ENCODE measurements around the gene ARL15.

ARL15 gene

DNA sequence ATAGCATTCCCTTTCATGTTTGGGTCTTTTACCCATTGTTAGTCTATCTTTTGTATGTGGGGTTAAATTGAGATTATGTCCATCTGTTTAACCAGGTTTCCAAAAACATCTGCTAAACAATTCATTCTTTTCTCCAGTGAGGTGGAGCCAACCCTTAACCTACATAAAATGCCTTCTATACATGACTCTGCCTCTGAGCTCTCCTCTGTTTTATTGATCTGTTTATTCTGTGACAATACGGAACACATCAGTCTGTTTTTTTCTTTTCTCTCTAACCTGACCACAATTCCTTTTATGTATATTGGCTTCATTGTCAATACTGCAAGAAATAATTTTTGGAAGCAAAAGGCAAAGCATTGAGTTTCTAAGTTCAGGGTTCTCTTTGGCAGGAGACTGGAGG is 9.9 kb upstream of the ARL15 start:
- H3K27ac ChIP-seq = no peak overlapping the region
- no peak overlapping the region for H3K4me3 ChIP-seq (ENCODE audit: low read depth in 1 of 2, low read length in 1 of 2)
- peaks cover 34% of the 10 kb centered on the region for H3K27me3 ChIP-seq
- H3K4me1 ChIP-seq (ENCODE audit: control insufficient read depth in 1 of 2, insufficient read depth in 1 of 2, low read depth in 1 of 2, low read length in 1 of 2) = no peaks in the 10 kb centered on the region
- TF ChIP-seq, protein P1, sequence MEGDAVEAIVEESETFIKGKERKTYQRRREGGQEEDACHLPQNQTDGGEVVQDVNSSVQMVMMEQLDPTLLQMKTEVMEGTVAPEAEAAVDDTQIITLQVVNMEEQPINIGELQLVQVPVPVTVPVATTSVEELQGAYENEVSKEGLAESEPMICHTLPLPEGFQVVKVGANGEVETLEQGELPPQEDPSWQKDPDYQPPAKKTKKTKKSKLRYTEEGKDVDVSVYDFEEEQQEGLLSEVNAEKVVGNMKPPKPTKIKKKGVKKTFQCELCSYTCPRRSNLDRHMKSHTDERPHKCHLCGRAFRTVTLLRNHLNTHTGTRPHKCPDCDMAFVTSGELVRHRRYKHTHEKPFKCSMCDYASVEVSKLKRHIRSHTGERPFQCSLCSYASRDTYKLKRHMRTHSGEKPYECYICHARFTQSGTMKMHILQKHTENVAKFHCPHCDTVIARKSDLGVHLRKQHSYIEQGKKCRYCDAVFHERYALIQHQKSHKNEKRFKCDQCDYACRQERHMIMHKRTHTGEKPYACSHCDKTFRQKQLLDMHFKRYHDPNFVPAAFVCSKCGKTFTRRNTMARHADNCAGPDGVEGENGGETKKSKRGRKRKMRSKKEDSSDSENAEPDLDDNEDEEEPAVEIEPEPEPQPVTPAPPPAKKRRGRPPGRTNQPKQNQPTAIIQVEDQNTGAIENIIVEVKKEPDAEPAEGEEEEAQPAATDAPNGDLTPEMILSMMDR (IDR thresholded peaks at IDR 0.05) = no peak
- no peaks in the 10 kb centered on the region for H3K36me3 ChIP-seq
- H3K9me3 ChIP-seq = no peaks in the 10 kb centered on the region

DNA sequence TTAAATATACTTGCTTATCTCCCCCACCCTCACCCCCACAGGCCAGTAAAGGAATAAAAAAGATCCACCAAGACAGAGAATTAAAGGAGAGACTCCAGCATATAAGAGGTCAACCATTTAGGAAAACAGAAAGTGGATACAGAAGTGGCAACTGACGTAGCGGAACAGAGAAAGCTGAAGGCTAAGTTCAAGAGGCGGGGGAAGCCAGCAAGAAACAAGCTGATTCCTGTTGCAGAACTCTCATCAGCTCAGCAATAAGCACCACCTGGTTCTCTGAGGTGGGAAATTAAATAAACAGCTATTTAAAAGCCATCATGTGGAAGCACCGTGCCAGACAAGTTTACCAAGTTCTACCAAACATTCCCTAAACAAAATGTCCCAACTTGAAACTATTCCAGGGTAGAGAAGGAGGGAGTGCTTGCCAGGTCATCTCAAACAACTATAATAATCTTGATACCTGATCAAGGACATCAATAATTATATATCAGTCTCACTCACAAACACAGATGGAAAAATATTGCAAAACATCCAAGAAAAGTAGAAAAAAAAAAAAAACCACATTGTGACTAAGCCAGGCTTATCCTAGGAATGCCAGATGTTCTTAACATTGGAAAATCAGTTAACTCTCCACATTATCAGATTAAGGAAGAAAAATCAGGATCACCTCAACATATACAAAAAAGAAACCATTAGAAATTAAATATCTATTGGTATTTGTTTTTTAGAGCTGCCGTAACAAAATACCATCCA is 7.3 kb upstream of the ARL15 start:
- TF ChIP-seq, protein P1 (IDR thresholded peaks at IDR 0.05) = no peak
- Histone ChIP-seq H3K9me3 (no peaks in the 10 kb centered on the region), H3K36me3 (no peaks in the 10 kb centered on the region), H3K4me3 (ENCODE audit: low read depth in 1 of 2, low read length in 1 of 2) (no peak overlapping the region), H3K27ac (no peak overlapping the region), H3K4me1 (ENCODE audit: control insufficient read depth in 1 of 2, insufficient read depth in 1 of 2, low read depth in 1 of 2, low read length in 1 of 2) (no peaks in the 10 kb centered on the region), H3K27me3 (peaks cover 43% of the 10 kb centered on the region)

DNA sequence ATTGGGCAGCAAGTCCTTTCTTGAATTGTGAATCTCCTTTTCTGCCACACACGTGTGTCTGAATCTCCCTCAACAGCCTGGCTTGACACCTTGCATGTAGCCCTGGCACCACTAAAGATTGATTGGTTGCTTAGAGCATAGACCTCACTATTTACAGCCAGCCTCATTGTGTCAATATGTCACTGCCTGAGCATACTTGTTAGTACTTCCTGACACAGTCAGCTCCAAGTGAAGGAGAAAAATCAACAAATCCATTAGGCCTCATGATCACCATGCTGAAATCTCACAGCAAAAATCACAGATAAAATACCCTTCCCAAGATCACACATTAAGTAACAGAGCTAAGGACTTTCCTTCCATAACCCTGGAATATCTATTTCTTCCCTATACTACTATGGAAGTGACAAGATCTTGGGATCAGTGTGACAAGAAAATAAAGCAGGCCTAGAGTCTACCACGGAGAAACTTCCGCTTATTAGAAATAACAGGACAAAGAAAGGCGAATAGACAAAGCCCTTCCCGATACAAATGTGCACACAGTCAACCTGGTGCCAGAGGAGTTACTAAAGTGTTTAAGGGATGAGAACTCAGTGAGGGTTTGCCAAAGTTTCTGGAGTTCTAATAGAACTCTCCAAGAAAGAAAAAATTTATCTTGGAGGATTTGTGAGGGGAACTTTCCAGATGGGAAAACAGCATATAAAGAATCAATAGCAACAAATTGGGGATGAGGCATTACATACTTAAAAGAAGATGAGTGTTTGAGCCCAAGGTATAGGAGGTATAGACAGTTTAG is 5.6 kb upstream of the ARL15 start:
- TF ChIP-seq, protein P1 (IDR thresholded peaks at IDR 0.05) = no peak
- Histone ChIP-seq H3K36me3 (no peaks in the 10 kb centered on the region), H3K4me1 (ENCODE audit: control insufficient read depth in 1 of 2, insufficient read depth in 1 of 2, low read depth in 1 of 2, low read length in 1 of 2) (peaks cover 12 to 13% of the 10 kb centered on the region in 2 experiments), H3K9me3 (no peaks in the 10 kb centered on the region), H3K27me3 (peaks cover 44% of the 10 kb centered on the region), H3K4me3 (ENCODE audit: low read depth in 1 of 2, low read length in 1 of 2) (no peak overlapping the region), H3K27ac (no peak overlapping the region)

DNA sequence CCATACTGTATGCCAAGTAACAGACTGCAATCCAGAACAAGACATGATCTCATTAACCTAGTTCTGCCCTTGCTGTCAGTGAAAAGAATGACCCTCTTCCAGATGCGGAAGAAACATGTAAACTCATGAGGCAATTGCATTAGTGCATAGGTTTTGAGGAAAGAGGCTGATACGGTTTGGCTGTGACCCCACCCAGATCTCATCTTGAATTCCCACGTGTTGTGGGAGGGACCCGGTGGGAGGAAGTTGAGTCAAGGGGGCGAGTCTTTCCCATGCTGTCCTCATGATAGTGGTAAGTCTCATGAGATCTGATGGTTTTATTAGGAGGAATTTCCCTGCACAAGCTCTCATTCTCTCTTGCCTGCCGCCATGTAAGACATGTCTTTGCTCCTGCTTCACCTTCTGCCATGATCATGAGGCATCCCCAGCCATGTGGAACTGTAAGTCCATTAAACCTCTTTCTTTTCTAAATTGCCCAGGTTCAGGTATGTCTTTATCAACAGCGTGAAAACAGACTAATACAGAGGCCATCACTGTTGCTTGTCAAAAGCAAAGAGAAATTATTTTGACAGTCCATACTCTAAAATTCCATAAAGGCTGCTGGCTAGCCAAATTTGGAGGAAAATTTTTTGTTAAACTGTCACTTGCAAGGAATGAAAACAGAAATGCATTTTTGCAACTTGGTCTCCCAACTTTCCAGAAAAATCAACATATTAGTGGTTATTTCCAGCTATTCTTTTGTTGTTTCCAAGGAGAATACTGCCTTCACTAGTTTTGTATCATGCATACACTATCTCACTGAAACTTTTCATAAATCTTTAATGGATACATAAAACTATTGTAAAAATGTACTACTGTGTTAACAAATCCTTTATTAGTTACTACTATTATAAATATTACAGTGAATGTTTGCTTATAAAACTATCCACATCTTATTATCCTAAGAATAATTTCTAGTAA is 3.2 kb upstream of the ARL15 start:
- H3K36me3 ChIP-seq = no peaks in the 10 kb centered on the region

DNA sequence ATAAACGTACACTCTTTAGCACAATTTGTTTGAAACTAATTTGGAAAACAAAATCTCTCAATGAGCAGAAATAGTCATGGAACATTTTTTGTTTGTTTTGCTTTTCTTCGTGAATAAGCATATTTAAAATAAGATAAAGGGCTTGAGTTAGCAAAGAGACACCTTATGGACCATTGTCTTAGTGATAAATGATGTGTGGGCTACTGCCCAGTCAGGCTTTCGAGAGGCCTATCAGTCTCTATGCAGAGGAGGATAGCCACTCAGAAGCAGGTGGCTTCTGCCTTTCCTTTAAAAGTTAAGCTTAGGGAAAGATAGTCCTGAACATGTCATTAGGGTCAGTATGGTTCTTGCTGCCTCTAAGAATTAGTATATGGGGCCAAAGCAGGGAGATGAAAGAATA is 2.1 kb upstream of the ARL15 start:
- H3K4me1 ChIP-seq (ENCODE audit: control insufficient read depth in 1 of 2, insufficient read depth in 1 of 2, low read depth in 1 of 2, low read length in 1 of 2) = peaks cover 23 to 24% of the 10 kb centered on the region in 2 experiments
- no peak overlapping the region for H3K27ac ChIP-seq
- no peak overlapping the region for H3K4me3 ChIP-seq (ENCODE audit: low read depth in 1 of 2, low read length in 1 of 2)
- H3K36me3 ChIP-seq = no peaks in the 10 kb centered on the region
- no peaks in the 10 kb centered on the region for H3K9me3 ChIP-seq
- peaks cover 25% of the 10 kb centered on the region for H3K27me3 ChIP-seq
- TF ChIP-seq, protein P1 (IDR thresholded peaks at IDR 0.05) = no peak

More for the DNA sequence above, 3.2 kb upstream of the ARL15 start:
- Histone ChIP-seq H3K4me1 (ENCODE audit: control insufficient read depth in 1 of 2, insufficient read depth in 1 of 2, low read depth in 1 of 2, low read length in 1 of 2) (peaks cover 23 to 24% of the 10 kb centered on the region in 2 experiments), H3K4me3 (ENCODE audit: low read depth in 1 of 2, low read length in 1 of 2) (no peak overlapping the region), H3K27ac (no peak overlapping the region), H3K9me3 (no peaks in the 10 kb centered on the region), H3K27me3 (peaks cover 30% of the 10 kb centered on the region)
- TF ChIP-seq, protein P1 (IDR thresholded peaks at IDR 0.05) = no peak

All from neutrophil (primary cell).